H1 (cell line): ENCODE results near the gene PNPLA1. TPM values are rescaled to one million over a fixed set of nuclear protein-coding genes. Genes with fewer than 3 reads are reported as not detected.

Source experiments
- CTCF ChIA-PET: fragments of 300-600 bp; sonication (Branson Sonifier 250); formaldehyde crosslinking; loops from one replicate; lab custom pipeline; 2021; ENCODE audit not compliant: partially characterized antibody; lab: Charles Lee
- POLR2A ChIA-PET: fragments of 300-600 bp; sonication (Branson Sonifier 250); formaldehyde crosslinking; loops from one replicate; lab custom pipeline; 2021; ENCODE audit warnings: inconsistent platforms; ENCODE audit not compliant: partially characterized antibody; lab: Charles Lee
- DNase-seq, 2 experiments: peaks; one replicate each; pipeline versions ENCODE4 v3.0.0 to v3.0.0-alpha.2; 2010 to 2022; ENCODE audit warnings: low spot score in 2 of 2, low read depth in 1 of 2, mixed read lengths in 1 of 2
- FAIRE-seq: peaks from 2 replicates; lab custom pipeline; 2011; peaks lifted over from hg19 to GRCh38; lab: Jason Lieb, UNC
- H2AFZ ChIP-seq: 2 replicates; pipeline ENCODE4 v1.8.1; 2012; ENCODE audit warnings: low read length, inconsistent platforms
- H2AK5ac ChIP-seq: 2 replicates; pipeline ENCODE4 v1.6.1; 2013; ENCODE audit warnings: low read depth, low read length
- H2BK120ac ChIP-seq: replicated peaks from 2 replicates; pipeline ENCODE3; 2013; ENCODE audit warnings: low read depth, low read length, inconsistent platforms
- H2BK12ac ChIP-seq: 2 replicates; pipeline ENCODE4 v1.6.1; 2013; ENCODE audit warnings: low read depth, low read length
- H2BK15ac ChIP-seq: 2 replicates; pipeline ENCODE4 v1.6.1; 2013; ENCODE audit warnings: low read length
- H2BK20ac ChIP-seq: 2 replicates; pipeline ENCODE4 v1.6.1; 2013; ENCODE audit warnings: low read length
- H2BK5ac ChIP-seq: 2 replicates; pipeline ENCODE4 v1.6.1; 2013; ENCODE audit warnings: low read depth, low read length
- H3K14ac ChIP-seq: 2 replicates; pipeline ENCODE4 v1.6.1; 2013; ENCODE audit warnings: inconsistent platforms; ENCODE audit not compliant: insufficient read length
- H3K18ac ChIP-seq: 2 replicates; pipeline ENCODE4 v1.6.1; 2013; ENCODE audit warnings: low read length; ENCODE audit errors: extremely low read depth
- H3K23ac ChIP-seq: 2 replicates; pipeline ENCODE4 v1.6.1; 2013; ENCODE audit warnings: inconsistent platforms; ENCODE audit not compliant: insufficient read length
- H3K23me2 ChIP-seq: 2 replicates; pipeline ENCODE4 v1.6.1; 2013; ENCODE audit warnings: low read depth, low read length
- H3K27ac ChIP-seq: 2 replicates; pipeline ENCODE4 v1.6.1; 2011; ENCODE audit warnings: low read depth, low read length, inconsistent platforms
- H3K27me3 ChIP-seq, 4 experiments: replicated peaks in 1 of 4; 1 replicate in 1 of 4; 2 replicates in 3 of 4; pipeline versions ENCODE4 v1.6.1 to v1.8.1; 2011 to 2013; ENCODE audit warnings: low read length in 3 of 4, mild to moderate bottlenecking in 3 of 4, inconsistent platforms in 2 of 4, mixed read lengths in 2 of 4, moderate library complexity in 1 of 4; ENCODE audit not compliant: control insufficient read depth in 3 of 4, insufficient read depth in 3 of 4; ENCODE audit errors: extremely low read depth in 1 of 4
- H3K36me3 ChIP-seq, 4 experiments: 2 replicates each; pipeline versions ENCODE4 v1.6.1 to v1.8.1; 2011 to 2013; ENCODE audit warnings: mild to moderate bottlenecking in 4 of 4, low read length in 3 of 4, moderate library complexity in 2 of 4, control low read depth in 1 of 4, inconsistent platforms in 1 of 4; ENCODE audit not compliant: insufficient read depth in 4 of 4, control insufficient read depth in 2 of 4
- H3K4ac ChIP-seq: replicated peaks from 2 replicates; pipeline ENCODE3; 2013; ENCODE audit warnings: low read length, low read depth, mixed read lengths, inconsistent platforms; ENCODE audit not compliant: insufficient read length
- H3K4me1 ChIP-seq, 4 experiments: replicated peaks in 1 of 4; 1 replicate in 1 of 4; 2 replicates in 3 of 4; pipeline versions ENCODE4 v1.6.1 to v1.8.1; 2011 to 2013; ENCODE audit warnings: low read length in 3 of 4, inconsistent platforms in 2 of 4, mixed read lengths in 1 of 4; ENCODE audit not compliant: insufficient read depth in 4 of 4, control insufficient read depth in 3 of 4
- H3K4me2 ChIP-seq, 2 experiments: 2 replicates each; pipeline versions ENCODE4 v1.6.1 to v1.8.1; 2011 to 2013; ENCODE audit warnings: low read depth in 2 of 2, low read length in 2 of 2, control low read depth in 1 of 2, inconsistent platforms in 1 of 2, mild to moderate bottlenecking in 1 of 2; ENCODE audit not compliant: insufficient read depth in 1 of 2
- H3K4me3 ChIP-seq, 4 experiments: fragments of 200-600, 300-600 bp in 1 of 4; sonication (generic), shearing (Covaris generic), sonication (Bioruptor Twin) in 1 of 4; 2 replicates each; pipeline versions ENCODE4 v1.5.1 to v1.8.1; 2011 to 2016; ENCODE audit warnings: low read length in 4 of 4, low read depth in 3 of 4, control low read depth in 2 of 4, inconsistent platforms in 2 of 4, mild to moderate bottlenecking in 2 of 4, mixed read lengths in 1 of 4, moderate library complexity in 1 of 4; ENCODE audit not compliant: insufficient read depth in 2 of 4; ENCODE audit errors: extremely low read depth in 1 of 4
- H3K56ac ChIP-seq: replicated peaks from 2 replicates; pipeline ENCODE3; 2013; ENCODE audit warnings: low read depth, mild to moderate bottlenecking, mixed read lengths, low read length, inconsistent platforms; ENCODE audit not compliant: insufficient read length
- H3K79me1 ChIP-seq: 2 replicates; pipeline ENCODE4 v1.6.1; 2013; ENCODE audit warnings: low read depth, low read length, control low read depth
- H3K79me2 ChIP-seq, 2 experiments: 2 replicates each; pipeline versions ENCODE4 v1.6.1 to v1.8.1; 2012 to 2013; ENCODE audit warnings: low read length in 2 of 2, mild to moderate bottlenecking in 2 of 2, inconsistent platforms in 1 of 2; ENCODE audit not compliant: insufficient read depth in 2 of 2, control insufficient read depth in 1 of 2
- H3K9ac ChIP-seq, 4 experiments: replicated peaks in 1 of 4; 1 replicate in 1 of 4; 2 replicates in 3 of 4; pipeline versions ENCODE4 v1.6.1 to v1.8.1; 2011 to 2013; ENCODE audit warnings: low read depth in 3 of 4, low read length in 3 of 4, control low read depth in 2 of 4, mild to moderate bottlenecking in 2 of 4, moderate library complexity in 2 of 4, inconsistent platforms in 1 of 4; ENCODE audit errors: extremely low read depth in 1 of 4
- H3K9me3 ChIP-seq, 2 experiments: 2 replicates each; pipeline versions ENCODE4 v1.6.1 to v1.8.1; 2012 to 2013; ENCODE audit warnings: mild to moderate bottlenecking in 2 of 2, moderate library complexity in 2 of 2, control low read depth in 1 of 2, inconsistent platforms in 1 of 2, low read depth in 1 of 2, low read length in 1 of 2, mixed read lengths in 1 of 2; ENCODE audit not compliant: insufficient read depth in 2 of 2
- H4K20me1 ChIP-seq, 2 experiments: replicated peaks in 1 of 2; 2 replicates each; pipeline versions ENCODE3 to v1.8.1; 2011 to 2013; ENCODE audit warnings: inconsistent platforms in 2 of 2, low read length in 2 of 2, mild to moderate bottlenecking in 1 of 2; ENCODE audit not compliant: insufficient read depth in 2 of 2, control insufficient read depth in 1 of 2
- H4K5ac ChIP-seq: 2 replicates; pipeline ENCODE4 v1.6.1; 2013; ENCODE audit warnings: low read length, low read depth, mixed read lengths, inconsistent platforms; ENCODE audit not compliant: insufficient read length
- H4K8ac ChIP-seq: 2 replicates; pipeline ENCODE4 v1.8.0; 2013; ENCODE audit warnings: mild to moderate bottlenecking, moderate library complexity, low read length, inconsistent platforms; ENCODE audit not compliant: insufficient read depth; ENCODE audit errors: extremely low read depth
- H4K91ac ChIP-seq: replicated peaks from 2 replicates; pipeline ENCODE3; 2013; ENCODE audit warnings: low read length, mixed read lengths, inconsistent platforms; ENCODE audit not compliant: insufficient read length
- ATF2 ChIP-seq: IDR thresholded peaks from 2 replicates; pipeline ENCODE4 v1.6.1; 2012; ENCODE audit warnings: low read length, inconsistent platforms
- BCL11A ChIP-seq, 2 experiments: IDR thresholded peaks; one replicate each; pipeline ENCODE4 v1.6.1; 2011; ENCODE audit warnings: low read depth in 2 of 2, low read length in 2 of 2, mild to moderate bottlenecking in 2 of 2
- BRCA1 ChIP-seq: IDR thresholded peaks from 2 replicates; pipeline ENCODE4 v1.6.1; 2012; ENCODE audit warnings: low read depth, low read length, improper control_type of control experiment
- FOSL1 ChIP-seq: IDR thresholded peaks from 2 replicates; pipeline ENCODE4 v1.6.1; 2011; ENCODE audit warnings: mild to moderate bottlenecking, low read depth, low read length, moderate library complexity; ENCODE audit not compliant: insufficient read depth
- HDAC6 ChIP-seq: IDR thresholded peaks from one replicate; pipeline ENCODE4 v1.7.1; 2012; ENCODE audit warnings: low read depth, mild to moderate bottlenecking, inconsistent platforms, low read length, moderate library complexity
- JUND ChIP-seq: IDR thresholded peaks from 2 replicates; pipeline ENCODE4 v1.6.1; 2011; ENCODE audit warnings: mild to moderate bottlenecking, improper control_type of control experiment, low read length
- NRF1 ChIP-seq: IDR thresholded peaks from 2 replicates; pipeline ENCODE4 v1.6.1; 2011; ENCODE audit warnings: mild to moderate bottlenecking, low read depth, low read length, improper control_type of control experiment
- POLR2A ChIP-seq, 2 experiments: IDR thresholded peaks; 1 replicate in 1 of 2; 2 replicates in 1 of 2; pipeline ENCODE4 v1.6.1; 2011; ENCODE audit warnings: low read depth in 2 of 2, low read length in 2 of 2, mild to moderate bottlenecking in 2 of 2; ENCODE audit errors: control extremely low read depth in 1 of 2
- SAP30 ChIP-seq: fragments of 300-600 bp; sonication (generic); IDR thresholded peaks from 2 replicates; pipeline ENCODE4 v1.7.1; 2012; ENCODE audit warnings: low read length, moderate library complexity, mild to moderate bottlenecking, inconsistent platforms; ENCODE audit not compliant: insufficient read depth, insufficient replicate concordance
- SIN3A ChIP-seq, 2 experiments: IDR thresholded peaks in 1 of 2; conservative IDR thresholded peaks in 1 of 2; 2 replicates each; pipeline ENCODE4 v1.6.1; 2011 to 2012; ENCODE audit warnings: low read length in 2 of 2, improper control_type of control experiment in 1 of 2, low read depth in 1 of 2, mild to moderate bottlenecking in 1 of 2
- SIX5 ChIP-seq: IDR thresholded peaks from 2 replicates; pipeline ENCODE4 v1.6.1; 2011; ENCODE audit warnings: mild to moderate bottlenecking, low read depth, low read length
- SRF ChIP-seq: IDR thresholded peaks from 2 replicates; pipeline ENCODE4 v1.6.1; 2011; ENCODE audit warnings: mild to moderate bottlenecking, low read depth, low read length, moderate library complexity
- TAF7 ChIP-seq: optimal IDR thresholded peaks from 2 replicates; pipeline ENCODE3; 2011; ENCODE audit warnings: low read depth, mild to moderate bottlenecking, inconsistent platforms, low read length, moderate library complexity, borderline replicate concordance
- WGBS, 2 experiments: shearing (Covaris generic) in 1 of 2; methylation state at CpG; one replicate each; pipeline versions ENCODE4 v1.1.6 to v1.1.7; 2013 to 2015; ENCODE audit warnings: low lambda C conversion rate in 2 of 2, mixed read lengths in 2 of 2, inconsistent platforms in 1 of 2, low coverage in 1 of 2, missing lambda C conversion rate in 1 of 2; ENCODE audit not compliant: insufficient replicate concordance in 2 of 2, insufficient coverage in 1 of 2, insufficient read length in 1 of 2; ENCODE audit errors: extremely low coverage in 1 of 2, missing lambda C conversion rate in 1 of 2; 5-methylcytosine and 5-hydroxymethylcytosine counted together
- polyA plus RNA-seq, 7 experiments: library from polyadenylated mRNA; depleted of rRNA in 3 of 7; stranded (reverse) in 5 of 7; unstranded in 2 of 7; fragments of >200 nt in 5 of 7; fragments of 200-250 nt in 2 of 7; gene quantifications; 1 replicate in 5 of 7; 2 replicates in 1 of 7; 4 replicates in 1 of 7; pipeline versions ENCODE4 v1.2.1 to v1.2.3, GENCODE V29; 2011 to 2013; ENCODE audit warnings: missing spikeins in 2 of 7, mixed read lengths in 2 of 7
- total RNA-seq: library from RNA; stranded (reverse); fragmentation: NEBNext Ultra II Directional; extraction: Animal tissue kit (Norgen Biotek cat#: 25700); gene quantifications from 2 replicates; pipeline ENCODE4 v1.2.1, GENCODE V29; 2021

PNPLA1 gene
- total and polyA plus RNA-seq, 2 of the 8 experiments (the other 6 are each of a cell fraction or from before 2014, with no cell fraction given), result not detected

- no peak overlapping the region for H2BK120ac ChIP-seq
- TF ChIP-seq SAP30 (no peak), NRF1 (no peak), SIN3A (conservative IDR thresholded peaks at IDR 0.05 in 1 of 2, IDR thresholded peaks at IDR 0.05 in 1 of 2; ENCODE audit: low read depth in 1 of 2, low read length in 2 of 2) (no peak), SIX5 (no peak), JUND (no peak), POLR2A (IDR thresholded peaks at IDR 0.05; ENCODE audit: control extremely low read depth in 1 of 2, low read depth in 2 of 2, low read length in 2 of 2) (no peak), BRCA1 (no peak), ATF2 (no peak), HDAC6 (no peak), TAF7 (no peak), BCL11A (IDR thresholded peaks at IDR 0.05; ENCODE audit: low read depth in 2 of 2, low read length in 2 of 2) (no peak), SRF (no peak), FOSL1 (no peak)
These were observed 17.9 kb upstream of the PNPLA1 start for GRCh38 chr6:36252005-36252404.

More at GRCh38 chr6:36252005-36252404, 17.9 kb upstream of the PNPLA1 start:
- Histone ChIP-seq H3K14ac (no peak overlapping the region), H2BK20ac (no peak overlapping the region), H3K4me3 (no peak overlapping the region), H3K9me3 (no peaks in the 10 kb centered on the region), H2BK15ac (no peak overlapping the region), H4K91ac (peak overlapping the region; percentile 38), H3K79me1 (no peaks in the 10 kb centered on the region), H3K4me2 (no peak overlapping the region), H3K23ac (no peak overlapping the region), H2AFZ (peak overlapping the region; percentile 40), H3K27ac (no peak overlapping the region), H3K9ac (no peak overlapping the region), H4K8ac (peak overlapping the region; percentile 78; the same call in 1 of the 2 replicates), H3K36me3 (no peaks in the 10 kb centered on the region), H3K4ac (no peak overlapping the region), H4K20me1 (no peaks in the 10 kb centered on the region), H3K23me2 (no peaks in the 10 kb centered on the region), H4K5ac (no peak overlapping the region), H3K56ac (no peak overlapping the region), H2BK12ac (no peak overlapping the region), H3K27me3 (no peaks in the 10 kb centered on the region), H3K79me2 (no peaks in the 10 kb centered on the region), H2BK5ac (no peak overlapping the region), H3K18ac (no peak overlapping the region), H2AK5ac (no peak overlapping the region), H3K4me1 (no peaks in the 10 kb centered on the region)
- WGBS, 2 experiments, result 88% methylated on average over 2 of the region's 2 CpGs; no CpG with 5 or more reads in 1 of the 2 experiments
- CTCF ChIA-PET, result interaction anchor here (1.3 to 2.3 kb wide), 3 partner anchors 10 to 51 kb away, joined by 3 to 6 read pairs (median 4); no protein-coding TSS in a partner anchor
- POLR2A ChIA-PET, result interaction anchor here (1.3 kb wide), 1 partner anchor 23 kb away, joined by 4 read pairs; no protein-coding TSS in a partner anchor
- FAIRE-seq, result no peak
- DNase-seq, result no peak
